ENCODE data around the gene KDM2A.

Gene KDM2A

DNA sequence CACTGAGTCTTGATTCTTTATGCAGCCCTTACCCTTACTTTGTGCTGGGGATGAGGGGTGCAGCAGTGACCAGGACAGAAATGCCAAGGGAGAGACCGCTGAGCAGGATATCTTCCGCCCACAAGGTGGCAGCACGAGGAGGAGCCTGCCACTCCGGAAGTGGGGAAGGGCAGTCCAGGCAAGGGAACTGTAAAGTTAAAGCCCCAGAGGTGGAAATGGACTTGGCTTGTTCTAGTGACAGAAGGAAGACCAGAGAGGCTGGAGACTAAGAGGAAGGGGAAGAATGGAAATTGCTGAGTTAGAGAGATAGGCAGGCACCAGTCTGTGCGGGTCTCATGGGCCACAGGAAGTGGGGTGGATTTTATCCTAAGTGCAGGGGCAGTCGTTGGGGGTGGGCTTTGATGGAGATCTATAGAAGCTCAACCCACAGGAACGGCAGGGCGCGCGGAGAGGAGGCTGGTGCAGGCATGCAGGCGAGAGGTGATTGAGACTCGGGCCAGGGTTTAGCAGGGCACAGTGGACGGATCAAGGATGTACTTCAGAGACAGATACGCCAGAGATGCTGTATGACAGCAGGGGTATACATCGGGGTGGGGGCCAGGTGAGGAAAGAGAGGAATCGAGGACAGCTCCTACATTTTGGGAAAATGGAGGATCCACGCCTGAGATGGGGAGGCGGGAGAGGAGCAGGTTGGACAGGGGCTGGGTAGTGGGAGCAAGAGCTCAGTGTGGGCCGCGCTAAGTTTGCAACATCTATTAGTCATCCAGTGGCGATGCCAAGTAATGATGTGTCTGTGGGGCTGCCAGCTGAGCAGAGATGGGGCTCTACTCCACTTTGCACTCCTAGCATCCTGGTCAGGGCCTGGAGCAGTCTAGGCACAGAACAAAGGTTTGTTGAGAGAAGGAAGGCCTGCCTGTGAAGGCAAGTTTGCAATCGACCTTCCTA lies 143.9 kb downstream of the KDM2A start:
- peak; percentile 77 to 78 for DNase-seq

DNA sequence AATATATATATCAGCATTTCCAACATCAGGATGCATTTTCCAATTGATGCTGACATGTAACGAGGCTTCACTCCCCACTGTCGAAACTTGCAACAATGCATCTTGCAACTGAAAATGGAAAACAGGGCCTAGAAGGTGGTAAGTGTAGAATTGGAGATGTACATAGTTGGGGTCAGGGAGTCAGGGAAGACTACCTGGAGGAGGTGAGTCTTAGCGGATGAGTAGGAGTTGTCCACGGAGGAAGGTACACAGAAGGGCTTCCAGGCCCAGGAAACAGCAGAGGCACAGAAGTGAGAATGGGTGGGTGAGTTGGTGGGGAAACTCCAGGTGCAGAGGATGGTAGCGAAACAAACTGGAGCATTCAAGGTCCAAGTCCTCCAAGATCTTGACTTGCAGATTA lies 145.2 kb downstream of the KDM2A start:
- no peak for DNase-seq

DNA sequence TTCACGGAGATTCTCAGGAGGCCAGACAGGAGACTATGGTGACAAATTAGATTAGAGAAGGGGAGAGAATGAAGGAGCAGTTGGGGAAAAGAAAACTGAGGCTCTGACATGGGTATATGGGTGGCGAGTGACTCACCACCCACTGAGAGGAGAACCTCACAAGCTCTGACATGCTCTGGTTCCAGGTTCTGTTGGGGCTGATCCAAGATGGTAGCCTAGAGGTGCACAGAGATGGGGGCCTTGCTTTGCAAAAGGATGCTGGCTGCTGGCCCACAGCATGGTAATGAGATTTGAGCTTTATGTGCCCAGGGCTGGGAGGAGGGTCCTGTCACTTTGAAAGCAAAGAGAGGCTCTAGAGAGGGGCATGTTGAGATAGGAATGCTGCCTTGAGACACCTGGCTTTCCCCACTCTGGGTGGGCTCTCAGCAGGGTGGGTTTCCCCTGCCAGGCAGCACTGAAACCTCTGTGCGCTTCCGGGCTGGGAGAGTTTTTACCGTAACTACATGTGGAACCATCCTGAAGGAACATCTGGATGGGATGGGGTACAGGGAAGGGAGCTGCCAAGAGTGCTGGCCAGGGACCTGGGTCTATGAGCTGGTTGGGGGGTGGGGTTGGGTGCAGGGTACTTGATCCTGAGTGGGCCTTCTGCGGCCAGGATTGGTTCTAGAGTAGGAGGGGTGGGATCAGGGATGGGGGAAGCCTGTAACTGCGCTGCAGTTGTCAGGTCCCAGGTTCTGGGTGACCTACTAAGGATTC lies 146.0 kb downstream of the KDM2A start:
- DNase-seq: no peak

DNA sequence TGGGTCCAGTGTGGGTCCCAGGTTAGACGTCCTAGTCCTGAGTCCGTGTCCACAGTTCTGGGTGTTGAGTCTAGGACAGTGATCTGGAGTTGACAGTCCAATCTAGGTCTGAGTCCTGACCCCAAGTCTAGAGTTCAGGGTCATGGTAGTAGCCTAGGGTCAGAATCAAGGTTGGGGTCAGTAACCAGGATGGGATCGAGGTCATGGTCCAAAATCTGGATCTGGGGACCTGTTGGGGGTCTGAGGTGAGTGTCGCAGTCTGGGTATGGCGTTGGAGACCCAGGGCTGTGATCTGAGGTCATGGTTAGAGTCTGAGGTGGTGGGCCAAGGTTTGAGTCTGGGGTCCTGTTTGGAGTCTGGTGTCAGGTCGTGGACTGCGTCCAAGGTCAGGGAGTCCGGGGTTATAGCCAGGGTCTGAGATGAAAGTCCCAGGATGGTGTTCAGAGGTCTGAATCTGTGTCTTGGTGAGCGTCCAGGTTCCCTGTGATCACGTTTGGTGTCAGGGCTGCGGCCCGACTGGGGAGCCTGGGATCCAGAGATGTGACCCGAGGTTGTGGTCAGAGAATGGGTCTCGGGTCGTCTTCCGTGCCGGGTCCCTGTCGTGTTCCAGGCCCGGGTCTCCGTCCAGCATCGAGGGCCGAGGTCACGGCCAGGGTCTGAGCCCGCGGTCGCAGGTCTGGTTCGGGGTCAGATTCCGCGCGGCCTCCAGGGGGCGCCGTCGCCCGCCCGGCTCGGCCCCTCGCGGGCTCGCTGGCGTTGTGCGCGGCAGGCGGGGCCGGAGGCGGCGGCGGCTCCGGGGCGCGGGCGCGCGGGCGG lies 146.8 kb downstream of the KDM2A start:
- peak; percentile 81 to 82 for DNase-seq

DNA sequence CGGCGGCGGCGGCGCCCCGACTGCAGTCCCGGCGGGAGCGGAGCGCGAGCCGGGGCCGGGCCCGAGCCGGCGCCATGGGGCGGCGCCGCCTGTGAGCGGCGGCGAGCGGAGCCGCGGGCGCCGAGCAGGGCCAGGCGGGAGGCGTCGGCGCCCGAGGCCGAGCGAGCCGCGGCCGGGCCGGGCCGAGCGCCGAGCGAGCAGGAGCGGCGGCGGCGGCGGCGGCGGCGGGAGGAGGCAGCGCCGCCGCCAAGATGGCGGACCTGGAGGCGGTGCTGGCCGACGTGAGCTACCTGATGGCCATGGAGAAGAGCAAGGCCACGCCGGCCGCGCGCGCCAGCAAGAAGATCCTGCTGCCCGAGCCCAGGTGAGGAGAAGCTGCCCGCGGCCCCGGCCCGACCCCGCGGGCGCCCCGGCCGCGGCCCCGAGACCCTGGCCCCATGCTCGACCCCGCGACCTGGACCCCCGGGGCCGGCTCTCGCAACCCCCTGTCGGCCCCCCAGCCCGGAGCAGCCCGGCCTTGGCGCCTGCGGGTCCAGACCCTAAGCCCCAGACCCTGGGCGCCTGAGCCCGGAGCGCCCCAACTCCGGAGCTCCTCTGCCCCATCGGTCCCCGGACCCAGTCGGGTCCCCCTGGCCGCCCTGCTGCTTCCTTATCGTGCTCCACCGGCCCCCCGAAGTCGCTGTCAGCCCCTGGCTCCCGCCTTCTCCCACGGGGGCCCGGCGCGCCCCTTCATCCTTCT lies 147.6 kb downstream of the KDM2A start, which contains the start of gene GRK2:
Gene GRK2, plus strand, starts transcription at position 25 of the 739 bp plus-strand sequence. Its CDS starts 227 bp downstream, at position 252.
- peak; percentile 54 to 55 for DNase-seq

DNA sequence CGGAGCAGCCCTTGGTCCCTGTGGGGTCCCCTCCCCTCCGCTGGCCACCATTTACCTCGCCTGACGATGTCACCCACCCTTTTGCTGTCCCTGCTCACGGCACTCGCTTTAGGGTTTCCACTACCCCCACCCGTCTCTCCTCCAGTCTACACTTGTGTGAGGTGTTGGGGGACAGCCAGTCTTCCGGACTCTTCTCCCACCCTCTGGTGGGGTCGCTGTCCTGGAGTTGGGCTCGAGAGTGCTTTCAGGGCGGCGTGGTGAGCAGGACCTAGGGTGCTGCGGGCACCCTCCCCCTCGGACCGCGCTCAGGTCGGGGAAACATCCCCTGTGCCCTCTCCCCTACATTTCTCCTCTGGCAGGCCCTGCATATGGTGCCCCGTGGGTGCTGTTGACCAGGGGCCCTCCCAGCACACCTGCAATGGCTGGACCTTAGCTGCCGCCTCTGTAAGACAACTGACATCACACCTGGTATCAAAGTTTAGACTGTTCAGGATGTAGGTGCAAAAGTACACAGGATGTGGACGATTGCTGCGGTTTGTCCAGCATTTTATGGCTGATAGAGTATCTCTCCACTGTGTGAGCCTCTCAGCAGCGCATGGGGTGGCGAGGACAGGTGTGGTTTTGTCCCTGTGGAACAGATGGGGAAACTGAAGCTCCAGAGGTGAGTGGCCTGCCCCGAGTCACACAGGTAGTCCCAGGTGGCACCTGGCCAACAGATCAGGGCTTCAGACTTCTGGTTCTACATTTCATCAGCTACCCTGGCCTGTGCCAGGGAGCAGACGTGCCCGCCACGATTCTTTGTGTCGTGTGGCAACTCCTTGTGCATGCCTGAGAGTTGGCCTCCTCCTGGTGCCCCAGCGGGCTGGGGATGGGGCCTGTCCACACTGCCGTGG lies 148.4 kb downstream of the KDM2A start:
- DNase-seq: peak in 1 of 2 donors; percentile 44

DNA sequence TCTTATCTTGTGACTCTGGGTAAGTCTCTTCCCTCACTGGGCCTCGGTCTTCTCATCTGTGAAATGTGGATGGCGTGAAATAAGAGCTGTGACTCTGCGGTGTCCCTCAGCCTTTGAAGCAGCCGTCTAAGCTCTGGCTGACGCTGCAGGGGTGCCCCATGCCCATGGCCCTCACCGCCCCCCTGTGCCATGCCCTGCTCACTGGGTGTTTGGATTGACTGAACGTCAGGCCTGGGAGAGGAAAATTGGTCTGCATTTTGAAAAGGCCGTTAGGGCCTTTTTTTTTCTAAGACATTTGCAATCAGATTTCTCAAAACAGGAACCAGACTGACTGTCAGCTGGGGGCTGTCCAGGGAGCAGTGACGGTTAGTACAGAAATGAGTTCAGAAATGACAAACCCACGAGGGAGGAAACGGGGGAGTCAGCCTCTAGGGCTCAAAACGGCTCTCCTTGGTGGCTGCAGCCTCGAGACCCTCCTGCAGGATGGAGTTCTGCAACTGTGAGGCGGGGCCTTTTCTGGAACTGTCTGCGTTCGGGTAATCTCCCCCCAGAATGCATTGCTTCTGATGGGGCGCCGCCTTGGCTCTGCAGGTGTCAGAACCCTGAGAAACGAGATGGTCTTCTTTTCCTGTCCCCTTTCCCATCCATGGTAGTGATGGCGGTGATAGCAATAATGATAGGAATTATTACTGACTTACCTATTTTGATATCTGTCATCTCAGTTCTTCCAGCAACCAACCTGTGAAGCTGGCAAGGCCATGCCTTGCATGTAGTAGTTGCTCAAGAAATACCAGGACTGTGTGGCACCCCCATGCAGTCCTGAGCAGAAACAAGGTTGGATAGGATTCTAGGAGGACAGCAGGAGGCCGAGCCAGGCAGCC lies 149.3 kb downstream of the KDM2A start:
- peak; percentile 61 to 62 for DNase-seq

DNA sequence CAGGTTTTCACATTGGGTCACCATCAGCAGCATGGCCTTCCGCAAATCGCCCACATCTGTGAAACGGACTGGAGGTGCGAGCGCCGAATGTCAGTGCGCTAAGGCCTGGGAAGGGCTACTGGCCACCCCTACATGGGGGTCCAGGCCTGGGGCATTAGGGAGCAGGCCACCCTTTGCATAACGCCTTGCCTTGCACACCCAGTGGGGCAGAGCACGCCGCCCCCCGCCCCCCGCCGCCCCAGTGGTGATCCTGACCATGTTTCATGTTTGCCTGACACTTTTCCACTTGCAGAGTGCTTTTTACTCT lies 149.9 kb downstream of the KDM2A start:
- no peak for DNase-seq

DNA sequence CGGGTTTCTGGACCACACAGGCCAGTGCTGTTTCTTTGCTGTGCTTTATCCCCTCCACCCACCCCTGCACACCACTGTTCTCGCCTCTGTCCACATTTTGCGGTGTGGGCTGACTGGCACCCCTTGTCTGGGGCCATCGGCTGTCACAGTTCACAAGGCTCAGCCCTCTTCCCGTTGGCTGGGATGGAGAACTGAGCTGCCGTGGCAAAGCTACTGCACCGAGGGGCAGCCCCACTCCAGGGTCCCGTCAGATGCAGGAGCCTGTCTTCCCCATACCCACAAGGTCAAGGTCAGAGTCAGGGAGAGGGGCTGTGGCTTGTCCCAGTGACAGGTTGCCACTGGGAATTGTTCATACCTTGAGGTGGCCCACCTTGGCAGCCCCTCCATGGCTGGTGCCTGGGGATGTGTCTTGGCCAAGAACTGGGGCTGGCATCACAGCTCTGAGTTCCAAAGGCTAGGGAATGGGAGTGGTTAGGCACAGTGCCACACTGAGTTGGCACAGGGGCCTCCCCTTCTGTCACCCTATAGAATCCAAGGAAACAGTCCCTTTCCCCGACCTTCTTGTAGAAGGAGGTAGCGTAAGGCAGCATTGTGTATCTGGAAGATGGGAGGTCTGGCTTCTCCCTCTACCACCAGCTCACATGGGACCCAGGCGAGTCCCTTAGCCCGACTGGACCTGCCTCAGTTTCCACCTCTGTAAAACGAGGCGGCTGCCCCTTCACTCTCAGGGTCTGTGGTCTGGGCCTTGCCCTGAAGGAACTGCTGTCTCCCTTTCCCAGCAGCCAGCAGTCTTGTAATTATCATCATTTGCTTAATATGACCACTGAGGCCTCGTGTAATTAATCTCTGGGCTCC lies 150.6 kb downstream of the KDM2A start:
- no peak for DNase-seq

DNA sequence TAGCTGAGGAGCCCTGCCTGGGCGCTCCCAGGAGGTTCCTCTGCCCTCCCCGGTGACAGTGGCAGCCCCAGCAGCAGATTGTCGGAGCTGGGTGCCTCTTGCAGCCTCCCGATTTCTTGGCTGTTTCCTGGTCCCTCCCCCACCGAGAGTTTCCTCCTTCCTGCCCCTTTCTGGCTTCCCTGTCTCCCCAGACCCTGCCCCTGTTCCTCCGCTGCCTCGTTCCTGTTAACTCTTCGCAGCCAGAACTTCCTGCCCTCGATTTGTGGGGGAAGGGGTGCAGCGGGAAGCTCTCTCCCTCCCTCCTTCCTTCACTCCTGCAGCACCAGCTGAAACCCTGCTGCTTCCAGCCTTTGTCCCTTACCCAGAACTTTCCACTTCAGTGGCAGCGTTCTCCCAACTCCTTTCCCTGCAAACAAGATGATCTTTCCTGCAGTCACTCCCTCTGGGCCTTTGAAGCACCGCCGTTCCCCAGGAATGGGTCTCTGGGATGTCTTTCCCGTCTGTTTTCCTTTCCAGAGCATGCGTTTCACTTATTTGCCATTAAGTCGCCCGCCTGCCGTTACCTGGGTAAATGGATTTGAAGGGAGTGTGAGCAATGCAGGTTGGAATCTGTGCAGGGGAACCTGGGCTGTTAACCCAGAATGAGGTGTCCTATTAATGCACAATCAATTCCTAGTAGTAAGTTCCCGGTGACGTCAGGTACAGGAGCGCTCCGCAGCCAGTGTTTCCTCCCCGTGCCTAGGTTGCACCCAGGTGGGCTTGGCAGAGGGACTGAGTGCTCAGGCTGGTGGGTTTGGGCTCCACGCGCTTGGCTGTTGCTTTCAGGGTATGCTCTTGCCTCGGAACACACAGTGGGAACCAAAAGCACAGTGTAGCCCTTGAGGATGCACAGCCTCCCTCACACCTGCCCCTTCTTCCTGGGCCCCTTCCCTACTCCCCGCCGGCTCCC lies 151.5 kb downstream of the KDM2A start:
- peak; percentile 27 to 32 for DNase-seq

DNA sequence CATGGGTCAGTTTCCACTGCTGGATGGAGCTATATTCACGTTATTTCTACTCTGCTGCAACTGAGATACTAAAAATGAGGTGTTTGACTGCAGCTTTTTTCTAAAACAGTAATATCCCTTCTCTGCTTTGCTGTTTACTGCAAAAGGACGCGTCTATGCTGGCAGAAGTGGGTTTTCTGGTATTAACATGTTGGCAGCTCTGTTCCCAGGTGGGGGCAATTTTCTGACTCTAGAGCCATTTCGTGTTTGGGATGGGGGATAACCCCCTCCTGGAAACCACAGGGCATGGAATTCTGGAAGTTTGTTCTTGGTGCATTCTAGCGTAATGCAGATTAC lies 152.1 kb downstream of the KDM2A start:
- no peak for DNase-seq

DNA sequence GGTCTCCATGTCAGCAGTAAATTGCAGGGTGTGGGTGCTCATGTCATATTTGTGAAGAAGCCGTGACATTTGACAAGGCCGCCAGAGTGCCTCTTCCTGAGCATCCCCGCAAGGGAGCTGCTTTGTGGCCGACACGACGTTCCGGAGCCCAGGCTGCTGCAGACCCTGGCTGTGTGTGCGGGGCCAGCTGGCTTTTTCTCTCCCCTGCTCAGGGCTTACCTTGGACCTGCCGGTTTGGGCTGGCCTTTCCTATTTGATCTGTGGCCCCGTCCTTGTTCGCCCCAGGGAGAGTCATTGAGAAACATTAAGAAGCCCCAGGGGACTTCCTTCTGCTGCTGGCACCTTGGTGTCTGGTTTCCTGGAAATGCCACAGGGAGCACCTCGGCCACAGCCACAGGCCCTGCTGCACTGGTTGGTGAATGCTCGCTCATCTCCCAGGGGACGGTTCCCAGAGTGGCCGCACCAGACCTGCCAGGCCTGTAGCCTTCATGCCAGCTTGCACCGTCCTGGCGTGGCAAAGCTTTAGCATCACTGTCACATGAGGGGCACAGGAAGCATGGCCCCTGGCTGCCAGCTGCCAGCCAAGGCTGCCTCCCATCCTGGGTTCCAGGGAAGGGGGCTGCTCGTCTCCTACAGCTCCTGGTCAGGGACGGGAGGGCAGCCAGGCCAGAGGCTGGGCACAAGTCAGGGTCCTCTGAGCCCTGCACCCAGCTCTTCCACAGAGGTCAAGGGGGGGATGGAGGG lies 152.7 kb downstream of the KDM2A start:
- peak; percentile 60 to 61 for DNase-seq

DNA sequence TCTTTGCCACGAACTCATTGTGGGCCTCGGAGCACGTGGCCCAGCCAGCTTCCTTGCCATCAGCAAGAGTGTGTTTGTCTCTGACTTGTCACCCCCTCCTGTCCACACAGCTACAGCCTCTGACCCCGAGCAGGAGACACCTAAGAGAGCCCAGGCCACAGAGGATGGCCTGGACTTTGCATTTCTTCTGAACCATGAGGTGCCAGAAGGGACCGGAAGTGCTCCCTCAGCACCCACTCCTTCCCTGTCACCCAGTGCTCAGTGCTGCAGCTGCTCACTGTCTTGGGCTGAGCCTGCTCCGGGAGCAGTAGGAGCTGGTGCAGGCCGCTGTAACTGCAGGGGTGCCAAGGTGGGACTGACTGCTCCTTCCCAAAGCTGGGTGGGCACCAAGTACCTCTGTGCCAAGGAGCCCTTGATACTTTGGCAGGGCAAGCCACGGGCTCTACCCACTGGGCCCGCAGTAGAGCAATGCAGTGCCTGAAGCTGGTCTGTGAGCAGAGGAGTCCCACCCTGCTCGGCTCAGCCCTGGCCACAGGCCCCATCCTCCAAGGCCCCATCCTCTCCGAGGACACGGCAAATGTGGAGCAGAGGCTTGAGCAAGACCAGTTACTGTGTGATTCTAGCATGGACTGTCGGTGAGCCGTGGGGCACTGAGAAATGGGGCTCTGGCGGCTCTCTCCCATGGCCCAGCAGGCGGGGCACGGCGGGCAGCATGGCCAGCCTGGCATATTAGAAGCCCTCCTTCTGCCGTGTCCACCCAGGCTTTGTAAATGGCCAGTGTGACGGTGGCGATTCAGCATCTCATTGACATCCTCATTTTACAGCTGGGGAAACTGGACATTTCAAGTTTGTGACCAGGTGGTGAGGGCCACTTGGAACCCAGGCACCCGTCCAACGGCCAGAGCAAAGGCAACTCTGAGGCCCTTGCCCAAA lies 153.5 kb downstream of the KDM2A start:
- no peak for DNase-seq

DNA sequence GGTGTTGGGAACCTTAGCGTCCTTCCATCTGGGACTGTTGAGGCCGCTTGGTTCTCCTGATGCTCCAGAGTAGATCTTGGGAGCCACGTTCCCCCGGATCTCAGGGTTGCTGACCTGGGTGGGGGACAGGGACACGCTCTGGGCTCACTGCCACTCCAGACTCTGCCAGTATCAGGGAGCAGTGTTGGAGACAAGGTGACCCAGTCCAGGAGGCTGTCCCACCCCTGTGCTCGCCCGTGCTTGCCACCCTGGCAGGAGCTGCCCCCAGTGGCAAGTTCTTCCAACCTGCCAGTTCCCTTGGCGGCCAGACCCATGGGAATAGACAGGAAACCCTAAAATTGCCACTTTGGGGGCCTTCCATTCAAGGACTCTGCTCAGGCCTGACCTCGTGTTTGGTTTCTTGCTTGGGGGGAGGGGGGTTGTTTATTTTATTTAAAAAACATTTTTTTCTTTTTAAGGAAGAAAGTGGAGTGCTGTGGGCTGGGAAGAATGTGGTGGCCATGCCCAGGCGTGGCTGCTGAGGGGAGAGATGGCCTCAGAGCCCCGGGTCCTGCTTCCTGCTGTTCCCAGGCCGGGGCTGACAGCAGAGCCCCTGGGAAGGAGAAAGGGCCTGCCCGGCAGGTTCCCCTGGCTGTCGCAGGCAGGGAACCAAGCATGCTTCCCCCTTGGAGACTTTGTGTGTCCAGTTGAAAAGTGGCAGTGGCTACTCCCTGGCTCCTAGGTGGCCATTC lies 154.4 kb downstream of the KDM2A start:
- no peak for DNase-seq

DNA sequence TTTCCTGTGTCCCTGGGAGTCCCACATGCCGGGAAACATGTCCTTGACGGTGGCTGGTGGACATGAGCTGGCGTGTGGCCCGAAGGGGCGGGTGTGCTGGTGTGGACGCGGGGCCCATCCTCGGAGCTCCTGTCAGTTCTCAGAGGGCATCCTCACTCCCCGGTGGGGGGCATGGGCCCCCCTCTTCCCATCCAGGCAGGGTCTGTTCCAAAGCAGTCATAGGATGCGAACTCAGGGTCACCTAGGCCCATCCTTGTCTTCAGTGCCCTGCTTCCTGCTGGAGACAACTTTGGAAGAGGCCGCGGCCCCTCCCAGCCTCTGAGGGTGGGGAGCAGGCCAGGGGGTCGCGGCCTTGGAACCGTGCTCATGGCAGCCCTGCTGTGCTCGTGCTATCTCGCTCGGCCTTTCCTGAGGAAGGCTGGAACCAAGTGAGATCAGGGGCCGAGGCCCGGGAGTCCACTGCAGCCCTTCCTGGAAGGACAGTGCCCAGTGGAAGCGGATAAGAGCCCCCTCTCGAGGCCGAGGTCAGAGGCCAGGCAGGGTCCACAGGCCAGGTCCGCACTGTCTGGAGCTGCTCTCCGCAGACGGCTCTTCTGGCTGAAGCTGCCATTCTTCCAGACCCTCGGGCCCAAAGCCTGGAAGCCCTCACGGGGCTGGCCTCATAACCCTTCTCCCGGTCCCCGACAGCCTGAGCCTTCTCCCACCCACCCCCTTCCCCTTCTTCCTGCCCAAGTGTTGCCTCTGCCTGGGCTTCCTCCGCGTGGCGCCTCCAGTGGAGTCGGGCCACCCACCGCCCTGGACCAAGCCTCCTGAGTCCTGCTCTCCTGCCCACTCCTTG lies 155.9 kb downstream of the KDM2A start:
- no peak for DNase-seq

Measured in CD4-positive, alpha-beta T cell treated with Interleukin-1 beta for 1 hour (primary cell).